HG03103 (cell line): ENCODE data around the gene ADD2.
"Not testable (repeated sequence)": the region's sequence is repeated elsewhere in the genome, so short reads cannot be mapped to it uniquely, and the experiment has no call there.

ENCODE experiments used
- ATAC-seq: cut with Tn5 transposase; IDR thresholded peaks from one replicate; pipeline ENCODE4 v1.9.1; 2021; ENCODE audit warnings: low read depth; ENCODE audit not compliant: unreplicated experiment

ADD2 gene, protein sequence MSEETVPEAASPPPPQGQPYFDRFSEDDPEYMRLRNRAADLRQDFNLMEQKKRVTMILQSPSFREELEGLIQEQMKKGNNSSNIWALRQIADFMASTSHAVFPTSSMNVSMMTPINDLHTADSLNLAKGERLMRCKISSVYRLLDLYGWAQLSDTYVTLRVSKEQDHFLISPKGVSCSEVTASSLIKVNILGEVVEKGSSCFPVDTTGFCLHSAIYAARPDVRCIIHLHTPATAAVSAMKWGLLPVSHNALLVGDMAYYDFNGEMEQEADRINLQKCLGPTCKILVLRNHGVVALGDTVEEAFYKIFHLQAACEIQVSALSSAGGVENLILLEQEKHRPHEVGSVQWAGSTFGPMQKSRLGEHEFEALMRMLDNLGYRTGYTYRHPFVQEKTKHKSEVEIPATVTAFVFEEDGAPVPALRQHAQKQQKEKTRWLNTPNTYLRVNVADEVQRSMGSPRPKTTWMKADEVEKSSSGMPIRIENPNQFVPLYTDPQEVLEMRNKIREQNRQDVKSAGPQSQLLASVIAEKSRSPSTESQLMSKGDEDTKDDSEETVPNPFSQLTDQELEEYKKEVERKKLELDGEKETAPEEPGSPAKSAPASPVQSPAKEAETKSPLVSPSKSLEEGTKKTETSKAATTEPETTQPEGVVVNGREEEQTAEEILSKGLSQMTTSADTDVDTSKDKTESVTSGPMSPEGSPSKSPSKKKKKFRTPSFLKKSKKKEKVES

DNA sequence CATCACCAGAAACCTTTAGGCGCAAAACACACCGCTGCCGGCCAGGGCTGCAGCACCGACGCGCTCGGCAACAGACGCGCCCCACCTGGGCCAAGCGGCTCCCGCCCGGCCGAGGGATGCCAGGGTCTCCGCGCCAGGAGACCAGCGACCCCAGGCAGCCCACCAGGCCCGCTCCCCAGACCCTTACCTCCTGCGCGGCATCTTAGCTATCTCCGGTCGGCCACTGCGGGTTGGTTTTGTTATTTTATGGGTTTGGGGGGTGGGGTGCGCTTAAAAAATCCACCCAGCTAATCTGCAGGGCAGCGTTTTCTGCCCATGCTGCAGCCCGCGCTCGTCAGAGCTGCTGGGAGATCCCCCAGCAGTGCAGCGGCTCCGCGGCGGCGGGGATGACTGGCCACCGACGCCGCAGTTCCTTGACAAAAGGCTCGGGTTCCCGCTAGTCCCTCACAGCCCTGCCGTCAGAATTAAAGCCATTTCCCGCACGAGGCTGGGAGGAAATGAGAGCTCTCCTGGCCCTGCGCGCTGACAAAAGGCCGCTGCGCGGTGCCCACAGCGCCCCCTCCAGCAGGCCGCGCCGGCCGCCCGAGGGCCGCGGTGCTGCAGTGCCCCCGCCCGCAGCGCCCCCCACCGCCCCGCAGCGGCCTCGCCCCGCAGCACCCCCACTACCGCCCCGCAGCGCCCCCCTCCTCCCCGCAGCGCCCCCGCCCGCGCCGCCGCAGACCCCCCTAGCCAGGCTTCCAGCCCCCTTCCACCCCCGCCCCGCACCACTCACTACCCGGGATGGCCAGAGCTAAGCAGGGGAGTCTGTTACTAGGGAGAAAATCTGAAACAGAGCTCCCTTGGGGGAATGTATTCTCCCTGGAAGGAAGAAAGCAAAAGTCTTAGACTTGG lies at the start of gene ADD2:
TSS of gene ADD2 (minus strand) at position 502 of the 891 bp plus-strand sequence. CDS start 61,792 bp downstream, outside the sequence.
- no peak for ATAC-seq

DNA sequence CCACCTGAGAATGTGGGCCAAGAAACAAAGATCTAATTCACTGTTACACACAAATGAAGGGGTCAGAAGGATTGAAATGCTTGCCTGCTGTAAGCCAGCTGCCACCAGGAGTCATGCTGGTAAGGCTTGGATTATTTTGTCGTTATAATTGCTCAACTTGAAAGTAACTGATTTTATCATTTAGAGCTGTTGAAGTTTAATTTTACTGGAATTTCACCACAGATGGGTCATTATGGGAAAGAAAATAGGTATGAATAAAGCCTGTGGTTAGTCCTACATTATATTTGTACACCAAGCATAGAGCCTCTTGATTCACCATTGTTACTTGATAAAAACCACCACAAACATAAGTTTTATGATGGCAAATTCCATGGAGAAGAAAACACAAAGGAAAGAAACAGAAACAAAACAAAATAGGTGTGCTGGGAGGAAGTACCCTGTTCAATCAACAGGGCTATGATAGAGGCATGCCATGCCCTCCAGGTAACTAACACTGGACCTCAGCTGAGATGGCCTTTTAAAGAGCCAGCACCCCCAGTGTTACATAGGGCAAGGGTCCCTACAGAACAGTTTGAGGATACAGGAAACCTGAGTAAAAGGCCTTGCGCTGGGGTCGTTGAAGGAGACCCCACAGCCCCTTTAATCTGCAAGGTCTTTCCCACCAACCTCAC lies 49.4 kb upstream of the ADD2 start:
- ATAC-seq: no peak

DNA sequence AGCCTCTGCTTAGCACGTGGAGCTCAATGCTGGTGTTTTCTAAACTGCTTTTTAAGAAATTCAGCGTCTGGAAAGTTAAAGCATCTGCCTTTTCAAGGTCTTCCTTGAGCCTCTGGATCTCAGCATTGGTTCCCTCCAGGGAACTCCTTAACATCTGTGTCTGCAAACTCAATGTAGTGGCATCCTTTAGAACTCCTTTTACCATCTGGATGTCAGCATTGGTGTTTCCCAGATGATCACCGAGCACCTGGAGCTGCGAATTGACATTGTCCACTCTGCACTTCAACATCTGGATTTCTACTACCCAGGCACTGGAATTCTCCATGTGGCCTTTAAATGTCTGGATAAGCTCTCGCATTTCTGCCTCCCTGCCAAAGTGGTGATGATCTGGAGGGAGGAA lies 48.7 kb upstream of the ADD2 start:
- no peak for ATAC-seq

DNA sequence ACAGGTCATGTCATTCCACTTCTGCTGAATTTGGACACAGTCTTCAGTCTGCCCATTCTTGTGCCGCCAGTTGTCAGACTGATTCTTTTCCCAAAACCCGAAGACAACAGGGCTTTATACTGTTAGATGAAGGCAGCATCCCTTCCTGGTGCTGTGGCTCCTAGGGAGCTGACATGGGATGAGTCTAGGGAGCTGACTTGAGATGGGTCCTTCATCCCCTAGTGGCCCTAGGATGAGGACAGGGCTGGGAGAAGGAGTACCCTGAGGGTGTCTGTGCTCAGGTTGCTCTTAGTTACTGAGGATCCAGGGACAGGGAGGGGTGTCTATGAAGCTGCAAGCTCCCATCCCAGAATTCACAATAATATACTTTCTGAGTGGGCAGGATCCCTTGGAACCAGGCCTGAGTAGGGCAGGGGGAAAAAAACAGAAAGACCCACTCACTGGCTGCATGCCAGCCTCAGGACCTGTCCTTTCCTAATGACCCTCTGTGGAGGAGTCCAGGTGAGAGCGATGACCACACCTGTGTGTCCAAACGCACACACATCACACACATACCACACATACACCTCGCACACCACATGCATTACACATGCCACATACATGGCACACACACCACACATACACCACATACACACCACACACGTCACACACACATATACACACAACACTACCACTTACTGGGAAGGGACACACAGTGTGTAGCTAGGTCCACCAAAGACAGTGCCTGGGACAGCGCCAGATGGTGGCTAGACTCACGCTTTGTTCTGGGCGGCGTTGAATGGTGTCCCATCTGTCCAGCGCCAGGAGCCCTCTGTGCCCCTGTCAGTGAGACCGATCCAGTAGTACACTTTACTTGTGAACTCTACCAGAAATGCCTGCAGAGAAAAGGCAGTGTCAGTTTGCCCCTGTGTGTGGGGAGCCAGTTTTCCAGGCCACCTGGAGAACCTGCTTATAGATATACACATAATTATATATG lies 41.3 kb upstream of the ADD2 start:
- ATAC-seq: no peak

DNA sequence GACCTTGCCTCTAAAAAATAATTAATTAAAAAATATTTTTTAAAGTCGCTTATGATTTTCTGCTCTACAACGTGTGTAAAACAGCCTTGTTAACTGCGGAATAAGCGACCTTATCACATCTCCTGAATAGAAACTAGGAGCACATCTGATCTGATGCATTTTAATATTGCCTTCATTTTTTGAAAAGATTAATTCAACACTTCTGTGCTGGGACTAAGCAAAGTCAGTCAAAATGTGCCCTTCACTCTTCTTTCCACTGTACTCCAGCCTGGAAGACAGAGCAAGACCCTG lies 39.8 kb upstream of the ADD2 start:
- ATAC-seq: no peak

DNA sequence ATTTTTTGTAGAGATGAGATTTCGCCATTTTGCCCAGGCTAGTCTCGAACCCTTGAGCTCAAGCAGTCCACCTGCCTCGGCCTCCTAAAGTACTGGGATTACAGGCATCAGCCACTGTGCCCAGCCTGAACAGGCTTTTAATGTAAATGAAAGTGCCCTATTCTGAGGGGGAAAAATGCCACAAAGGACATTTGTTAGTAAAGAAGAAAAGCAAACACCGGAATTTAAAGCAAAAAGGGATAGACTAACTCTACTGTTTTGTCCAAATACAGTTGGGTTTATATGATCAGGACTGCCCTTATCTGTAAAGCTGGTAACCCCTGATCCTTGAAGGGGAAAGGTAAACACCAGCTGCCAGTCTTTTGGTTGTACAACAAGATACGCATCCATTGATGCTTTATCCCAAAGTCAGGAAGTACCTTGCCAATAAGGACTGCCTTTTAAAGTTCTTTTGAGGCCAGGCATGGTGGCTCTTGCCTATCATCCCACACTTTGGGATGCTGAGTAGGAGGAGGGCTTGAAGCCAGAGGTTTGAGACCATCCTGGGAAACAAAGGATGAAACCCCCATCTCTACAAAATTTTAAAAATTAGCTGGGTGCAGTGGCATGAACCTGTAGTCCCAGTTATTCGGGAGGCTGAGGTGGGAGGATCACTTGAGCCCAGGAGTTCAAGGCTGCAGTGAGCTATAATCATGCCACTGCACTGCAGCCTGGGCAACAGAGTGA lies 39.3 kb upstream of the ADD2 start:
- no peak for ATAC-seq

DNA sequence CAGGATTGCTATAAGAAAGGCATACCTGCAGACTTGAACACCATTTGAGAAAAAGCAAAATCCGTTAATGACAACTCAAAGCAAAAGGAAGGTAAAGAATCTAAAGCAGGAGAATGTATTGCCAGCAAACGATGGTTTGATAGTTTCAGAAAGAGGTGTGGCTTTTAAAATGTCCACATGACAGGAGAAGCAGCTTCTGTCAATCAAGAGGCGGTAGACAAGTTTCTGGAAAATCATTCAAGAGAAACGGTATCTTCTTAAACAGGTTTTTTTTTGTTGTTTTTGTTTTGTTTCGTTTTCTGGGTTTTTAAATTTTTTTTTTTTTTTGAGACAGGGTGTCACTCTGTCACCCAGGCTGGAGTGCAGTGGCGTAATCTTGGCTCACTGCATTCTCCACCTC lies 38.6 kb upstream of the ADD2 start:
- ATAC-seq: no peak

DNA sequence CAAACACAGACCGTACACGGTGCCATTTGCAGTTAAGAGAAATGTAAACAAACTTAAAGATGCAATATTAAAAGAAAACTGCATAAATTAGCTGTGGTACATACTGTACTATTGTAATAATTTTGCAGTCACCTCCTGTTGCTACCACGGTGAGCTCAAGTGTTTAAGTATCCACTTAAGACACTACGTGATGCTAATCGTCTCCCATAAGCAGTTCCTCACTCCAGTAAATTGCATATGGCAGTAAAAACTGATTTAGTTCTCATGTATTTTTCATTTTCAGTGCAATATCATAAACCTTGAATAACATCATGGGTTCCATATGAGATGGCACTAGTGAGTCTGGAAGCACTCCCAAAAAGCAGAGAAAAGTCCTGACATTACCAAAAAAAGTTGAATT lies 38.0 kb upstream of the ADD2 start:
- no peak for ATAC-seq

DNA sequence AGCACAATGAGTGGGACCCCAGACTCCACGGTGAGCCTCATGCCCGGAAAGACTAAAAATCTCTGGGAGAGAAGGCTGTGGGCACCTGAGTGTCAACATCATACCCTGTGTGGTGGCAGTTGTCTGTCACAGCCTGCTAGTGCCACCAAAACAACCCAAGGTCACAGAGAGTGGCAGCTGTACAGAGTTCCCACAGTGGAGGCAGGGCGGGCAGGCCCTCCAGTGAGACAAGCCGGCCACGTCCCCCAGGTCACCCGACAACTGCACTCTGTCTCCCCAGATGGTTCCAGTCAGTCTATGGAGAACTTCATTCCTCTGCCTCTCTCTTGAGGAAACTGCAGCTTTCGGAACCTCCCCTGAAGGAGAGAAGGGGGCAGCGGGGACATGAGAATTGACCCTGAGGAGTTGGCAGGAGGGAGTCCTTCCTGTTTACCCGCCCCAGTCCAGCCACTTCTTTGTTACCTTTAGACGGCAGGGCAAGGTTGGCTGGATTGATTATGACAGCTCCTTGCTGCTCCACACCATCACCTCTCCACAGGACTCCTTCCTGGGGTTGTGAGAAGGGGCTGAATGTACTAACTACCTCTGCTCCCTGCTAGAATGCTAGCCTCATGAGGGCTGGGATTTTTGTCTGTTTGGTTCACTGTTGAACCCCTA lies 33.7 kb upstream of the ADD2 start:
- ATAC-seq: no peak

DNA sequence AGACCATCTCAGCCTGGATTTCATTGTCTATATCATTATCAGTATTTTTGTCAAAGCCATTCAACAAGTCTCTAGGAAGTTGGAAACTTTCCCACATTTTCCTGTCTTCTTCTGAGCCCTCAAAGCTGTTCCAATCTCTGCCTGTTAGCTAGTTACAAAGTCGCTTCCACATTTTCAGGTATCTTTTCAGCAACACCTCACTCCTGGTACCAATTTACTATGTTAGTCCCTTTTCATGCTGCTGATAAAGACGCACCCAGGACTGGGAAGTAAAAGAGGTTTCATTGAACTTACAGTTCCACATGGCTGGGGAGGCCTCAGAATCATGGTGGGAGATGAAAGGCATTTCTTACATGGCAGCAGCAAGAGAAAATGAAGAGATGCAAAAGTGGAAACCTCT lies 31.7 kb upstream of the ADD2 start:
- ATAC-seq: no peak

DNA sequence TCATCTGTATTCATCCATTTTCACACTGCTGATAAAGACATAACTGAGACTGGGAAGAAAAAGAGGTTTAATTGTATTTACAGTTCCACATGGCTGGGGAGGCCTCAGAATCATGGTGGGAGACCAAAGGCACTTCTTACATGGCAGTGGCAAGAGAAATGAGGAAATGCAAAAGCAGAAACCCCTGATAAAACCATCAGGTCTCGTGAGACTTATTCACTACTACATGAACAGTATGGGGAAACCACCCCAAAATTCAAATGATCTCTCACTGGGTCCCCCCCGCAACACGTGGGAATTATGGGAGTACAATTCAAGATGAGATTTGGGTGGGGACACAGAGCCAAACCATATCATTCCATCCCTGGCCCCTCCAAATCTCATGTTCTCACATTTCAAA lies 30.0 kb upstream of the ADD2 start:
- ATAC-seq: not testable (repeated sequence)

DNA sequence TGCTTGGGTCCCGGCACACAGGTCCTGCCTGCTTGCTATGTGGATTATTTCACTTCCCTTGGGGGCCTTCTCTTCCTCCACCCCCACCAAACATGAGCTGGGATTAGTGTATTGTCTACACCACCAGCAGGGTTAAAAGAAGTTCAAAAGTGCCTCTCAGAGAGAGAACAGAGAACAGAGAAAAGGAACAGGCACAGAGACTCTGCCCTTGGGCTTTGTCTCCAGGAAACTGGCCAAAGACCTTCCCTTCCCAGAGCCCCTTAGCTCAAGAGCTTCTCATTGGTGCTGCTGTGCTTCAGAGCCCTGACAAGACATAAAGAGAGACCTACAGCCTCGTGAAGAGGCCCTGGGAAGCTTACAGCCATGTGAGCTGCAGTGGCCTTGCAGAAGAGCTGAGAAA lies 29.5 kb upstream of the ADD2 start:
- no peak for ATAC-seq

DNA sequence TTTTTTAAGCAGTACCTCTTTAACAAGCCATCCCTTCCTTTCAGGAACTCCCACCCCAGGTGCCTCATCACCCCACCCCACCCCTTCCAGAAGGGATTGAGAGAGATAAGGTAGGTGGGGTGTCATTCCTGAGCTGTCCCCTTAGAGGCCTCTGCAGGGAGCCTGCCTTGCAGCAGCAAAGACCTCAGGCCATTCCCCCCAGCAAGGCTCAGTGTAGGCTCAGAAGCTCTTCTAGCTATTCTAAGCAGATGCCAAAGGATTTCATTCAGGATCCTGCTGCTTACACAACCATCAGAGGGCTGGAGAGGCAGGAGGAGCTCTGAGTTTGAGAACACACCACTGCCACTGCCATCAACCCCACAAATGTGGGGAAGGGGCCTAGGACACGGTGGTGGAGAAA lies 28.3 kb upstream of the ADD2 start:
- ATAC-seq: no peak

DNA sequence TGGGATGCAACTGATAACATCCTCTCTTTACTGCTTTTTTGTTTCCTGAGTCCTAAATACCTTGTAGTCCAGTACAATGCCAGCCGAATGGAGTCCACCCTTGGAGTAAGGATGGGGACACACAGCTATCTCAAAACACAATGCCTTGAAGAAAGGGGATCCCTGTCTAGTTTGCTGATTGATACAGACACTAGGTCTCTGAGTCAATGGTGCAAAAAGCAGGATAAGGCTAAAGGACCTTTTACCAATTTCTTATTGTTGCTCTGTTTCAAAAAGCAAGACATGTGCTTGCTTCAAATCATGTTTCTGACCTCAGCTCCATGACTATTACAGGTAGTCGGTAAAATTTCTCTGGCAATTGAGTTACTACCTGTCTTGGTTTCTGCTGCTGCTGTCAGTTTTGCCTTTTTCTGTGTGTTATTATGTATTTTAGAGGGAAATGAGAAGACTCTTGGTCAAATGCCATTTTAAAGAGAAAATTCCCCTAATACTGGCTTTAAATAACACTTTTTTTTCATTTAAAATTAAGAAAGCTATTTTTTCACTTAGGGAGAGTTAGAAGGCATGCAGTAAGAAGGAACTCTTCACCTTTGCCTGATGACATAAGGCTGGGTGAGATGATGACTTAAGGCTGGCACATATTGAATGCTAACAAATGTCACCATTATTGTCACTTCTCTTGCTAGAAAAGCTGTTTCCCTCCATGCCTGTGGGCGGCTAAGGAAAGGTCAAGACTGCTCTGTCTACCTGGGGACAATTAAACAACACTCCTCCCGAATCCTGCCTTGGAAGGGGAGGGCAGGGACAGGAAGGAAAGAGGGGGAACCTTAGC lies 27.4 kb upstream of the ADD2 start:
- ATAC-seq: no peak

DNA sequence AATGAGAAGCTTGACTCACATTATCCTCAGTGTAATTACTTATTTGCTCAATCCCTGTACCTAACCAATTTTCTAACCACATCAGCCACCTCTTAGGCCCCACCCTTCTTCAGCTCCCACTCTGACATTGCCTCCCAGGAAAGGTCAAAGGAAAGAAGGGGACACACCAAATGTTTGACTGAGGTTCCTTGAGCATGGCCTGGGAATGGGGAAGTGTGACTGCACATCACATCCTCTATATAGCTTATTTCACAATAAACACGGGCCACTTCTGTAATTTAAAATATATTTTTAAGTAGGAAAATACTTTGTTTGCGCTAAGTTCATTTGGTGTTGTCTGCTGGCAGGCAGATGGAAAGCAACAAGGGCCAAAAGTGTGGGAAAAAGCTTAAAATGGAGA lies 25.4 kb upstream of the ADD2 start:
- ATAC-seq: no peak

DNA sequence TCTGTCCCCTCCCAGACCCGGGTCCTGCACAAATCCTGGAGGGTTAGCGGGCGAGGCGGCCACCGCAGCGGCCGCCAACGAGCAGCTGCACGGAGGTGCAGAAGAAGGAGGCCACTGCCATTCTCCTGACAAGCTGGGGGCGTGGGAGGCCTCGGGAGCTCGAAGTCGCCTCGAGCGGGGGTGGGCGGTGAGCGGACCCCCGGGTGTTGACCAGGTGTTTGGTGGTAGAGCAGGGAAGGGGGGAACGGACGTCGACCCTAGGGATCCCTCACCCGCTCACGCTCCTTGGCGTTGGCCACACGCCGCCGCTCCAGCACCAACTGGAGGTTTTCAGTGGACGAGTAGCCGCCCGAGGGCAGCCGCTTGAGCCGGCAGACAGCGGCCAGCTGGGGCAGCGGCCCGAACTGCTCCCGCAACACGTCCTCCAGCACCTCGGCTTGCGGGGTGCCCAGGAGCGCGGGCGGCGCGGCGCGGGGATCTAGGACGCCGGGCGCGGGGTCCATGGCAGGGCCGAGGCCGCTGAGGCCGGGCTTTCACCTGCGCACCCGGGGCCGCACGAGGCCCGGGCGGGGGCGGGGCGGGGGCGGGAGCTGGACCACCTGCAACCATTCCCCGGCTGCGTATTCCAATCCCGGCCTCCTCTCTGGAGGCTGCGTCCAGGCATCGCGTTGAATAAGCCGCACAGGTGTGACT lies 22.3 kb upstream of the ADD2 start, which contains the start of gene FIGLA:
TSS of gene FIGLA (minus strand) at position 508 of the 693 bp plus-strand sequence. CDS start at position 503, 5 bp downstream.
- no peak for ATAC-seq
